Psoas muscle (tissue), 8 donors: ENCODE data around the gene NDFIP1. TPM values are rescaled to one million over a fixed set of nuclear protein-coding genes. Genes with fewer than 3 reads are reported as not detected.

Source experiments
- ATAC-seq, 4 donors: fragments of 200-7000 bp; cut with Tn5 transposase; one replicate each; pipeline ENCODE4 v1.9.1; 2020; ENCODE audit warnings: moderate library complexity in 3 of 4, mild to moderate bottlenecking in 2 of 4
- DNase-seq, 2 donors: peaks; one replicate each; pipeline ENCODE4 v3.0.0-alpha.2; 2020
- H3K27ac ChIP-seq: fragments of 200-600 bp; one replicate; pipeline ENCODE4 v1.8.0; 2022
- H3K27me3 ChIP-seq, 3 donors: fragments of 200-600 bp in 1 of 3; one replicate each; pipeline versions ENCODE4 v1.6.1 to v1.8.0; 2013 to 2022; ENCODE audit warnings: low read length in 2 of 3, mild to moderate bottlenecking in 2 of 3, moderate library complexity in 1 of 3; ENCODE audit not compliant: insufficient read depth in 3 of 3
- H3K36me3 ChIP-seq, 2 donors: fragments of 200-600 bp in 1 of 2; one replicate each; pipeline versions ENCODE4 v1.6.1 to v1.8.0; 2013 to 2022; ENCODE audit warnings: low read depth in 1 of 2, mild to moderate bottlenecking in 1 of 2, moderate library complexity in 1 of 2; ENCODE audit not compliant: insufficient read depth in 1 of 2
- H3K4me1 ChIP-seq: fragments of 200-600 bp; one replicate; pipeline ENCODE4 v1.8.0; 2022
- H3K4me3 ChIP-seq: fragments of 200-600 bp; one replicate; pipeline ENCODE4 v1.8.0; 2022; ENCODE audit warnings: mild to moderate bottlenecking
- H3K9me3 ChIP-seq: fragments of 200-600 bp; one replicate; pipeline ENCODE4 v1.8.0; 2022
- CTCF ChIP-seq: fragments of 200-600 bp; IDR thresholded peaks from one replicate; pipeline ENCODE4 v1.8.0; 2022; ENCODE audit warnings: antibody characterized with exemption
- WGBS, 3 donors: extraction: QIAGEN DNeasy Blood & Tissue Kit; methylation state at CpG; one replicate each; pipeline versions ENCODE4 v1.1.6 to v1.1.7; 2013; 5-methylcytosine and 5-hydroxymethylcytosine counted together
- intact Hi-C, 2 donors: fragments of 100-400 bp; cut with DNase I; formaldehyde crosslinking; loops; one replicate each; pipeline versions ENCODE4 v1.11.0 to v1.14.2; 2022
- polyA plus RNA-seq, 3 donors: library from polyadenylated mRNA; stranded (reverse); fragments of 200-250 nt; gene quantifications; one replicate each; pipeline ENCODE4 v1.2.3, GENCODE V29; 2013
- total RNA-seq, 4 donors: library from RNA; stranded (reverse); fragmentation: NEBNext Ultra II Directional in 2 of 4; extraction: Animal tissue kit (Norgen Biotek cat#: 25700) in 2 of 4; gene quantifications; one replicate each; pipeline versions ENCODE4 v1.2.1 to v1.2.4, GENCODE V29; 2021 to 2023
- donor health status: healthy with polysubstance abuse.
- donor health status: DM: no; HTN: no; CAD: no; lungs with moderate emphysema.
- donor health status: Bipolar disorder and iron deficiency.
- donor health status: healthy.
- donor health status: DM: yes; HTN: yes; CAD: no.
- donor health status: DM: no; HTN: no; CAD: no.
- donor health status: DM: no; HTN: no; CAD: no.
- donor health status: DM: yes; HTN: yes; CAD: no.

NDFIP1 gene
- total and polyA plus RNA-seq, 7 donors = 22.9 to 34.2 (median 31.6) TPM

GRCh38 chr5:142143878-142144277 lies 35.3 kb downstream of the NDFIP1 start:
- WGBS, 3 donors = 35 to 36% (median 35%) methylated on average over 3 of the region's 3 CpGs
- no peaks in the 10 kb centered on the region for H3K9me3 ChIP-seq
- no peaks in the 10 kb centered on the region for H3K27me3 ChIP-seq
- peak; percentile 55 for TF ChIP-seq CTCF
- intact Hi-C loops = loop anchor here (1.0 to 10.0 kb wide), 4 partner anchors 132 to 741 kb away; partner anchors contain the start of gene GNPDA1 (in 1 of the 2)
- DNase-seq (no peak), ATAC-seq (peak; percentile 52 to 80 (median 62))
- no peak overlapping the region for H3K27ac ChIP-seq
- H3K36me3 ChIP-seq = peaks cover 6 to 92% of the 10 kb centered on the region in 2 donors
- H3K4me3 ChIP-seq = no peak overlapping the region
- no peaks in the 10 kb centered on the region for H3K4me1 ChIP-seq

GRCh38 chr5:142145106-142145900 lies 36.7 kb downstream of the NDFIP1 start:
- no peak overlapping the region for H3K4me3 ChIP-seq
- DNase-seq (peak in 1 of 2 donors; percentile 36), ATAC-seq (peak; percentile 82 to 93 (median 86))
- 80 to 81% (median 81%) methylated on average over 4 of the region's 4 CpGs for WGBS, 3 donors
- H3K27me3 ChIP-seq = no peaks in the 10 kb centered on the region
- H3K27ac ChIP-seq = no peak overlapping the region
- peaks cover 6 to 94% of the 10 kb centered on the region in 2 donors for H3K36me3 ChIP-seq
- H3K4me1 ChIP-seq = no peaks in the 10 kb centered on the region
- intact Hi-C loops = loop anchor here in 1 of 2 donors (10.0 kb wide), 1 partner anchor 739 kb away; no protein-coding TSS in a partner anchor
- peak; percentile 69 for TF ChIP-seq CTCF
- H3K9me3 ChIP-seq = no peaks in the 10 kb centered on the region

- Histone ChIP-seq H3K4me1 (no peaks in the 10 kb centered on the region), H3K27me3 (no peaks in the 10 kb centered on the region), H3K36me3 (peaks cover 4 to 77% of the 10 kb centered on the region in 2 donors), H3K27ac (no peak overlapping the region), H3K9me3 (no peaks in the 10 kb centered on the region), H3K4me3 (no peak overlapping the region)
- intact Hi-C loops = loop anchor here in 1 of 2 donors (10.0 kb wide), 1 partner anchor 735 kb away; no protein-coding TSS in a partner anchor
- WGBS, 3 donors = 83 to 100% (median 91%) methylated on average over 1 of the region's 1 CpG
- ATAC-seq (no peak), DNase-seq (no peak)
- no peak for TF ChIP-seq CTCF
These were observed 40.8 kb downstream of the NDFIP1 start for GRCh38 chr5:142149363-142149762.

- no peak for DNase-seq
- intact Hi-C loops = loop anchor here (2.0 to 10.0 kb wide), 3 partner anchors 174 to 548 kb away; partner anchors contain the start of gene SPRY4 (in 1 of the 2)
- H3K4me3 ChIP-seq = no peak overlapping the region
- no peak for TF ChIP-seq CTCF
- no peaks in the 10 kb centered on the region for H3K9me3 ChIP-seq
- ATAC-seq = no peak
- WGBS, 3 donors = 69 to 82% (median 77%) methylated on average over 8 of the region's 8 CpGs
- H3K27me3 ChIP-seq = no peaks in the 10 kb centered on the region
- no peak overlapping the region for H3K27ac ChIP-seq
- H3K36me3 ChIP-seq = peaks cover 0 to 73% of the 10 kb centered on the region in 2 donors
- no peaks in the 10 kb centered on the region for H3K4me1 ChIP-seq
These were observed 41.9 kb downstream of the NDFIP1 start for GRCh38 chr5:142150431-142150830.
